ENCODE measurements around the gene LRRC49. TPM values are rescaled to one million over a fixed set of nuclear protein-coding genes. Genes with fewer than 3 reads are reported as not detected.

The LRRC49 gene
- total and polyA plus RNA-seq, 11 donors = 13.3 to 123 (median 60.3) TPM

GRCh38 chr15:71093054-71094024 lies 200.7 kb downstream of the LRRC49 start:
- H3K27me3 ChIP-seq = no peaks in the 10 kb centered on the region
- no peak overlapping the region for H3K27ac ChIP-seq
- no peaks in the 10 kb centered on the region for H3K36me3 ChIP-seq
- no peak for ATAC-seq
- TF ChIP-seq POLR2A (IDR thresholded peaks at IDR 0.05) = no peak
- TF ChIP-seq CTCF (IDR thresholded peaks at IDR 0.05) = no peak
- peaks cover 0 to 7% (median 0%) of the 10 kb centered on the region in 12 donors for H3K9me3 ChIP-seq
- intact Hi-C loops (cut with DNase I) = no loop called here
- WGBS, 4 donors = 62 to 68% (median 65%) methylated on average over 11 of the region's 11 CpGs
- no peak overlapping the region for H3K4me3 ChIP-seq
- DNase-seq = no peak
- no peaks in the 10 kb centered on the region for H3K4me1 ChIP-seq

- intact Hi-C loops (cut with DNase I) = no loop called here
- no peaks in the 10 kb centered on the region for H3K36me3 ChIP-seq
- DNase-seq (no peak), ATAC-seq (no peak)
- H3K4me1 ChIP-seq = no peaks in the 10 kb centered on the region
- no peak overlapping the region for H3K27ac ChIP-seq
- H3K4me3 ChIP-seq = no peak overlapping the region
- 90 to 94% (median 92%) methylated on average over 2 of the region's 2 CpGs for WGBS, 4 donors
- no peaks in the 10 kb centered on the region for H3K9me3 ChIP-seq
- no peaks in the 10 kb centered on the region for H3K27me3 ChIP-seq
- no peak for TF ChIP-seq CTCF (IDR thresholded peaks at IDR 0.05)
Measured at GRCh38 chr15:71094137-71094536, 201.5 kb downstream of the LRRC49 start.

GRCh38 chr15:71096676-71097075 lies 204.1 kb downstream of the LRRC49 start:
- H3K27me3 ChIP-seq = no peaks in the 10 kb centered on the region
- H3K4me3 ChIP-seq = no peak overlapping the region
- no peaks in the 10 kb centered on the region for H3K36me3 ChIP-seq
- no peak for ATAC-seq
- no peak for DNase-seq
- no peak overlapping the region for H3K27ac ChIP-seq
- intact Hi-C loops (cut with DNase I) = no loop called here
- TF ChIP-seq CTCF (IDR thresholded peaks at IDR 0.05) = no peak
- no peak for TF ChIP-seq POLR2A (IDR thresholded peaks at IDR 0.05)
- H3K4me1 ChIP-seq = no peaks in the 10 kb centered on the region
- H3K9me3 ChIP-seq = no peaks in the 10 kb centered on the region
- 58 to 71% (median 59%) methylated on average over 3 of the region's 3 CpGs for WGBS, 4 donors

- H3K4me1 ChIP-seq = peaks cover 0 to 2% (median 0%) of the 10 kb centered on the region in 12 donors
- no peaks in the 10 kb centered on the region for H3K27me3 ChIP-seq
- H3K4me3 ChIP-seq = no peak overlapping the region
- DNase-seq = no peak
- ATAC-seq = no peak
- no peak for TF ChIP-seq CTCF (IDR thresholded peaks at IDR 0.05)
- no peak for TF ChIP-seq POLR2A (IDR thresholded peaks at IDR 0.05)
- no peak overlapping the region for H3K27ac ChIP-seq
- no peaks in the 10 kb centered on the region for H3K36me3 ChIP-seq
- no peaks in the 10 kb centered on the region for H3K9me3 ChIP-seq
- 92 to 94% (median 93%) methylated on average over 4 of the region's 4 CpGs for WGBS, 4 donors
- intact Hi-C loops (cut with DNase I) = no loop called here
Measured at GRCh38 chr15:71097890-71098289, 205.3 kb downstream of the LRRC49 start.

Data from heart left ventricle (tissue), 16 donors.